Fibroblast of pulmonary artery (primary cell): ENCODE measurements around the gene TTC6.

Source experiments
- DNase-seq: peaks from one replicate; pipeline ENCODE4 v3.0.0-alpha.2; 2010; ENCODE audit warnings: low read depth
- H3K4me3 ChIP-seq: replicated peaks from 2 replicates; pipeline ENCODE4 v1.5.1; 2011; ENCODE audit warnings: low read depth, mild to moderate bottlenecking, control low read depth, low read length, moderate library complexity
- CTCF ChIP-seq: IDR thresholded peaks from 2 replicates; pipeline ENCODE4 v1.5.1; 2011; ENCODE audit warnings: mild to moderate bottlenecking, control low read depth, low read length, inconsistent platforms; ENCODE audit errors: missing control alignments

The TTC6 gene

GRCh38 chr14:37599507-37600368 lies 4.3 kb downstream of the TTC6 start:
- no peak for DNase-seq
- no peak overlapping the region for H3K4me3 ChIP-seq
- TF ChIP-seq CTCF, result no peak

GRCh38 chr14:37600880-37601741 lies 5.7 kb downstream of the TTC6 start:
- TF ChIP-seq CTCF, result no peak
- no peak overlapping the region for H3K4me3 ChIP-seq
- no peak for DNase-seq

GRCh38 chr14:37601865-37602264 lies 6.4 kb downstream of the TTC6 start:
- no peak overlapping the region for H3K4me3 ChIP-seq
- no peak for DNase-seq
- TF ChIP-seq CTCF, result no peak

GRCh38 chr14:37602605-37603453 lies 7.4 kb downstream of the TTC6 start:
- H3K4me3 ChIP-seq, result no peak overlapping the region
- no peak for DNase-seq
- TF ChIP-seq CTCF, result no peak

GRCh38 chr14:37603688-37604251 lies 8.3 kb downstream of the TTC6 start:
- no peak overlapping the region for H3K4me3 ChIP-seq
- DNase-seq, result no peak
- TF ChIP-seq CTCF, result no peak

- DNase-seq, result no peak
- TF ChIP-seq CTCF, result no peak
- H3K4me3 ChIP-seq, result no peak overlapping the region
Measured at GRCh38 chr14:37606678-37607077, 11.2 kb downstream of the TTC6 start.
